Measurements from ENCODE around the gene LOXL4. TPM values are rescaled to one million over a fixed set of nuclear protein-coding genes. Genes with fewer than 3 reads are reported as not detected.

The LOXL4 gene
- total RNA-seq (2014; rRNA removed; shearing (Covaris generic)) = 0.27 TPM in 1 of 2 replicates, not detected in the other

GRCh38 chr10:98267894-98268693 lies at the start of gene LOXL4:
Gene LOXL4, minus strand, starts transcription at chr10:98268194. Its CDS starts 5,175 bp downstream, at chr10:98263019.
- no peak for DNase-seq (ENCODE audit: low spot score)

GRCh38 chr10:98316661-98317060 lies 48.7 kb upstream of the LOXL4 start:
- DNase-seq (ENCODE audit: low spot score) = no peak

- DNase-seq (ENCODE audit: low spot score) = no peak
These were observed 48.2 kb upstream of the LOXL4 start for GRCh38 chr10:98316170-98316569.

- DNase-seq (ENCODE audit: low spot score) = peak; percentile 63
These were observed 46.7 kb upstream of the LOXL4 start for GRCh38 chr10:98314532-98315284.

GRCh38 chr10:98313598-98313997 lies 45.6 kb upstream of the LOXL4 start:
- no peak for DNase-seq (ENCODE audit: low spot score)

GRCh38 chr10:98312822-98313221 lies 44.8 kb upstream of the LOXL4 start:
- no peak for DNase-seq (ENCODE audit: low spot score)

GRCh38 chr10:98312349-98312748 lies 44.4 kb upstream of the LOXL4 start:
- DNase-seq (ENCODE audit: low spot score) = no peak

- no peak for DNase-seq (ENCODE audit: low spot score)
These were observed 42.7 kb upstream of the LOXL4 start for GRCh38 chr10:98310701-98311100.

GRCh38 chr10:98309366-98310355 lies 41.7 kb upstream of the LOXL4 start:
- peak; percentile 72 for DNase-seq (ENCODE audit: low spot score)

GRCh38 chr10:98308669-98309365 lies 40.8 kb upstream of the LOXL4 start:
- DNase-seq (ENCODE audit: low spot score) = no peak

- DNase-seq (ENCODE audit: low spot score) = no peak
These were observed 40.0 kb upstream of the LOXL4 start for GRCh38 chr10:98307916-98308541.

- no peak for DNase-seq (ENCODE audit: low spot score)
These were observed 38.5 kb upstream of the LOXL4 start for GRCh38 chr10:98306501-98306900.

GRCh38 chr10:98303569-98303968 lies 35.6 kb upstream of the LOXL4 start:
- no peak for DNase-seq (ENCODE audit: low spot score)

- DNase-seq (ENCODE audit: low spot score) = no peak
These were observed 34.9 kb upstream of the LOXL4 start for GRCh38 chr10:98302741-98303365.

GRCh38 chr10:98301664-98302319 lies 33.8 kb upstream of the LOXL4 start:
- no peak for DNase-seq (ENCODE audit: low spot score)

- DNase-seq (ENCODE audit: low spot score) = no peak
These were observed 32.7 kb upstream of the LOXL4 start for GRCh38 chr10:98300526-98301229.

- no peak for DNase-seq (ENCODE audit: low spot score)
These were observed 31.3 kb upstream of the LOXL4 start for GRCh38 chr10:98299341-98299740.

GRCh38 chr10:98296524-98296923 lies 28.5 kb upstream of the LOXL4 start:
- DNase-seq (ENCODE audit: low spot score) = no peak

- DNase-seq (ENCODE audit: low spot score) = peak; percentile 45
These were observed 27.9 kb upstream of the LOXL4 start for GRCh38 chr10:98295907-98296306.
